Measurements from ENCODE around the gene HBA1. TPM values are rescaled to one million over a fixed set of nuclear protein-coding genes. Genes with fewer than 3 reads are reported as not detected.
A peak's percentile ranks its signal among the peaks of the same experiment; 100 is the strongest.

HBA1 gene
- total and polyA plus RNA-seq, 9 of the 15 experiments (the other 6 are each of a cell fraction or from before 2014, with no cell fraction given), result 128 to 2,388 (median 380) TPM

- peak overlapping the region; percentile 52 for H2AFZ ChIP-seq (ENCODE audit: low read depth, low read length)
- no peaks in the 10 kb centered on the region for H3K36me3 ChIP-seq (ENCODE audit: control insufficient read depth, insufficient read depth, low read length)
- H3K4me2 ChIP-seq (ENCODE audit: insufficient read depth, low read length), result peak overlapping the region; percentile 71
- peaks cover 38 to 53% of the 10 kb centered on the region in 2 experiments for H3K4me1 ChIP-seq (replicated peaks in 1 of 2; ENCODE audit: control insufficient read depth in 2 of 2, insufficient read depth in 2 of 2, low read length in 2 of 2)
- H3K9me3 ChIP-seq (replicated peaks; ENCODE audit: control insufficient read depth, insufficient read depth, low read depth, low read length), result no peaks in the 10 kb centered on the region
- 7% methylated on average over 6 of the region's 6 CpGs for WGBS (ENCODE audit: insufficient coverage, low coverage, missing lambda C conversion rate)
- ChIA-PET POLR2A (interaction anchor here (0.5 to 1.6 kb wide), 7 partner anchors 8 to 1014 kb away, joined by 3 to 4 read pairs (median 3); no protein-coding TSS in a partner anchor), CTCF (ENCODE audit: low intra/inter-chr PET ratio) (no interaction called here)
- FAIRE-seq (no peak), ATAC-seq (peak; percentile 25), DNase-seq (ENCODE audit: extremely low read depth in 1 of 4, low spot score in 3 of 4) (peak in 1 of 4 experiments; percentile 27)
- peak overlapping the region; percentile 81 for H3K27ac ChIP-seq (ENCODE audit: extremely low read depth, low read depth, low read length)
- H3K9me1 ChIP-seq (ENCODE audit: control insufficient read depth, insufficient read depth, low read length), result no peaks in the 10 kb centered on the region
- peaks cover 4% of the 10 kb centered on the region; the same call in 2 of the 3 replicates for H3K79me2 ChIP-seq (ENCODE audit: control insufficient read depth, insufficient read depth, low read length)
- H3K27me3 ChIP-seq (ENCODE audit: control insufficient read depth in 2 of 2, insufficient read depth in 2 of 2, low read length in 2 of 2), result no peaks in the 10 kb centered on the region
- H3K4me3 ChIP-seq, result no peak overlapping the region
- intact Hi-C loops (cut with micrococcal nuclease) (loop anchor here (2.0 kb wide), 1 partner anchor 35 kb away; no protein-coding TSS in a partner anchor), in situ Hi-C loops (cut with MboI) (no loop called here)
- no TSS peak for BruUV-seq (replicated peaks)
- no peaks in the 10 kb centered on the region for H4K20me1 ChIP-seq (replicated peaks; ENCODE audit: control insufficient read depth, insufficient read depth, low read length)
- peak overlapping the region; percentile 56 to 86 for H3K9ac ChIP-seq (ENCODE audit: insufficient read depth in 1 of 2, low read depth in 2 of 2, low read length in 2 of 2)
- peak; percentile 3 for TF ChIP-seq RBBP5 (IDR thresholded peaks at IDR 0.05; ENCODE audit: borderline replicate concordance, insufficient read depth, low read length, poor library complexity, severe bottlenecking)
- peak; percentile 6; the same call in 1 of the 2 replicates for TF ChIP-seq ZFX (CRISPR knock-in tag; IDR thresholded peaks at IDR 0.05)
- TF ChIP-seq GATAD2B (IDR thresholded peaks at IDR 0.05; ENCODE audit: borderline replicate concordance), result no peak
- peak; percentile 8; the same call in 1 of the 2 replicates for TF ChIP-seq SMAD4 (CRISPR knock-in tag; conservative IDR thresholded peaks at IDR 0.05)
- TF ChIP-seq BHLHE40 (IDR thresholded peaks at IDR 0.05; ENCODE audit: low read length), result 0 out of 2 replicates have a peak, but pooled peaks have one; percentile 4
- TF ChIP-seq RBFOX2 (IDR thresholded peaks at IDR 0.05; ENCODE audit: low read depth, low read length), result 0 out of 2 replicates have a peak, but pooled peaks have one; percentile 21
- TF ChIP-seq GATAD2A (IDR thresholded peaks at IDR 0.05), result 0 out of 2 replicates have a peak, but pooled peaks have one; percentile 39
- TF ChIP-seq ZZZ3 (IDR thresholded peaks at IDR 0.05), result no peak
- TF ChIP-seq GTF2A2 (tag; IDR thresholded peaks at IDR 0.05), result peak; percentile 35; the same call in 1 of the 2 replicates
- peak; percentile 2 for TF ChIP-seq CHD1 (IDR thresholded peaks at IDR 0.05; ENCODE audit: low read length)
- no peak for TF ChIP-seq RUNX1 (IDR thresholded peaks at IDR 0.05; ENCODE audit: low read depth)
- TF ChIP-seq AFF1 (IDR thresholded peaks at IDR 0.05; ENCODE audit: low read depth in 1 of 2, partially characterized antibody in 2 of 2), result peak in 1 of 2 experiments; percentile 10
- TF ChIP-seq NFRKB (IDR thresholded peaks at IDR 0.05; ENCODE audit: low read depth), result 0 out of 2 replicates have a peak, but pooled peaks have one; percentile 7
- no peak for TF ChIP-seq GTF2E2 (tag; IDR thresholded peaks at IDR 0.05)
Observed at GRCh38 chr16:143456-143855, 33.0 kb upstream of the HBA1 start.
